H9 (cell line): Measurements from ENCODE around the gene CHST13. TPM values are rescaled to one million over a fixed set of nuclear protein-coding genes. Genes with fewer than 3 reads are reported as not detected.

Source experiments
- DNase-seq: peaks from one replicate; pipeline ENCODE4 v3.0.0-alpha.2; 2017
- H2AFZ ChIP-seq: one replicate; pipeline ENCODE4 v1.6.1; 2013; ENCODE audit warnings: mild to moderate bottlenecking, low read length, control low read depth, moderate library complexity
- H2AK5ac ChIP-seq: 2 replicates; pipeline ENCODE4 v1.6.1; 2013; ENCODE audit warnings: low read length, control low read depth, mixed read lengths; ENCODE audit not compliant: insufficient read length
- H2BK120ac ChIP-seq: one replicate; pipeline ENCODE4 v1.6.1; 2013; ENCODE audit warnings: low read depth, mild to moderate bottlenecking, low read length, control low read depth, inconsistent platforms; ENCODE audit not compliant: poor library complexity, severe bottlenecking
- H2BK12ac ChIP-seq: 2 replicates; pipeline ENCODE4 v1.6.1; 2013; ENCODE audit warnings: low read length, control low read depth, mixed read lengths, low read depth; ENCODE audit not compliant: insufficient read length
- H2BK15ac ChIP-seq: 2 replicates; pipeline ENCODE4 v1.6.1; 2013; ENCODE audit warnings: low read depth, low read length, control low read depth
- H2BK20ac ChIP-seq: one replicate; pipeline ENCODE4 v1.6.1; 2013; ENCODE audit warnings: low read depth, mild to moderate bottlenecking, low read length, control low read depth, inconsistent platforms; ENCODE audit not compliant: poor library complexity, severe bottlenecking
- H2BK5ac ChIP-seq: 2 replicates; pipeline ENCODE4 v1.6.1; 2013; ENCODE audit warnings: low read length, control low read depth, mixed read lengths; ENCODE audit not compliant: insufficient read length
- H3K14ac ChIP-seq: 2 replicates; pipeline ENCODE4 v1.6.1; 2013; ENCODE audit warnings: low read length, control low read depth; ENCODE audit not compliant: insufficient read depth
- H3K18ac ChIP-seq: 2 replicates; pipeline ENCODE4 v1.6.1; 2013; ENCODE audit warnings: low read depth, mild to moderate bottlenecking, mixed read lengths, low read length, control low read depth; ENCODE audit not compliant: insufficient read length
- H3K23ac ChIP-seq: 2 replicates; pipeline ENCODE4 v1.6.1; 2013; ENCODE audit warnings: low read length, control low read depth, mixed read lengths, low read depth; ENCODE audit not compliant: insufficient read length
- H3K23me2 ChIP-seq: 2 replicates; pipeline ENCODE4 v1.6.1; 2013; ENCODE audit warnings: low read depth, mild to moderate bottlenecking, mixed read lengths, low read length, control low read depth; ENCODE audit not compliant: insufficient read length, poor library complexity, severe bottlenecking
- H3K27ac ChIP-seq: 2 replicates; pipeline ENCODE4 v1.5.1; 2013; ENCODE audit warnings: low read length, control low read depth, mixed read lengths, low read depth; ENCODE audit not compliant: insufficient read length
- H3K27me3 ChIP-seq: 2 replicates; pipeline ENCODE4 v1.6.1; 2013; ENCODE audit warnings: low read length, control low read depth, inconsistent platforms; ENCODE audit not compliant: insufficient read depth
- H3K4ac ChIP-seq: 2 replicates; pipeline ENCODE4 v1.6.1; 2013; ENCODE audit warnings: low read depth, mild to moderate bottlenecking, control low read depth, inconsistent platforms, low read length, moderate library complexity
- H3K4me1 ChIP-seq: 2 replicates; pipeline ENCODE4 v1.6.1; 2013; ENCODE audit warnings: low read length, control low read depth, inconsistent platforms; ENCODE audit not compliant: insufficient read depth
- H3K4me2 ChIP-seq: 2 replicates; pipeline ENCODE4 v1.6.1; 2013; ENCODE audit warnings: low read length, control low read depth, mixed read lengths; ENCODE audit not compliant: insufficient read length, insufficient read depth
- H3K56ac ChIP-seq: 2 replicates; pipeline ENCODE4 v1.6.1; 2013; ENCODE audit warnings: low read depth, mild to moderate bottlenecking, mixed read lengths, low read length, control low read depth; ENCODE audit not compliant: insufficient read length
- H3K79me1 ChIP-seq: 2 replicates; pipeline ENCODE4 v1.6.1; 2013; ENCODE audit warnings: low read depth, mild to moderate bottlenecking, moderate library complexity, low read length, control low read depth, inconsistent platforms; ENCODE audit not compliant: insufficient read depth, poor library complexity, severe bottlenecking
- H3K79me2 ChIP-seq: 2 replicates; pipeline ENCODE4 v1.6.1; 2013; ENCODE audit warnings: low read length, control low read depth, inconsistent platforms; ENCODE audit not compliant: insufficient read depth
- H3K9ac ChIP-seq: 2 replicates; pipeline ENCODE4 v1.6.1; 2013; ENCODE audit warnings: low read length, control low read depth, mixed read lengths; ENCODE audit not compliant: insufficient read length; ENCODE audit errors: extremely low read depth
- H3K9me3 ChIP-seq: one replicate; pipeline ENCODE4 v1.6.1; 2013; ENCODE audit warnings: low read depth, low read length, inconsistent platforms; ENCODE audit not compliant: control insufficient read depth
- H3T11ph ChIP-seq: one replicate; pipeline ENCODE4 v1.6.1; 2013; ENCODE audit warnings: mild to moderate bottlenecking, low read length, control low read depth, inconsistent platforms
- H4K20me1 ChIP-seq: one replicate; pipeline ENCODE4 v1.6.1; 2013; ENCODE audit not compliant: control insufficient read depth, insufficient read length, insufficient read depth
- H4K5ac ChIP-seq: 2 replicates; pipeline ENCODE4 v1.6.1; 2013; ENCODE audit warnings: low read depth, mild to moderate bottlenecking, mixed read lengths, low read length, control low read depth; ENCODE audit not compliant: insufficient read length
- H4K8ac ChIP-seq: replicated peaks from 2 replicates; pipeline ENCODE4 v1.6.1; 2013; ENCODE audit warnings: low read length, control low read depth, mixed read lengths, low read depth; ENCODE audit not compliant: insufficient read length
- H4K91ac ChIP-seq: 2 replicates; pipeline ENCODE4 v1.6.1; 2013; ENCODE audit warnings: low read depth, mild to moderate bottlenecking, moderate library complexity, mixed read lengths, low read length, control low read depth; ENCODE audit not compliant: insufficient read length
- H3K27ac Mint-ChIP-seq, 3 experiments: 2 replicates in 2 of 3; 3 replicates in 1 of 3; pipeline ENCODE4 v1.8.0; 2020 to 2021; ENCODE audit warnings: mixed read lengths in 3 of 3, mild to moderate bottlenecking in 1 of 3, moderate library complexity in 1 of 3
- H3K27me3 Mint-ChIP-seq: 2 replicates; pipeline ENCODE4 v1.8.0; 2021; ENCODE audit warnings: low read depth, mild to moderate bottlenecking, moderate library complexity, mixed read lengths
- H3K36me3 Mint-ChIP-seq, 3 experiments: 2 replicates in 2 of 3; 3 replicates in 1 of 3; pipeline ENCODE4 v1.8.0; 2020 to 2021; ENCODE audit warnings: low read depth in 3 of 3, mixed read lengths in 3 of 3; ENCODE audit not compliant: insufficient read depth in 1 of 3
- H3K4me1 Mint-ChIP-seq, 2 experiments: 2 replicates each; pipeline ENCODE4 v1.8.0; 2020; ENCODE audit warnings: mixed read lengths in 2 of 2
- H3K4me3 Mint-ChIP-seq, 2 experiments: 2 replicates in 1 of 2; 3 replicates in 1 of 2; pipeline ENCODE4 v1.8.0; 2020 to 2021; ENCODE audit warnings: mild to moderate bottlenecking in 2 of 2, mixed read lengths in 2 of 2, moderate library complexity in 1 of 2
- H3K9me3 Mint-ChIP-seq, 2 experiments: 2 replicates in 1 of 2; 3 replicates in 1 of 2; pipeline ENCODE4 v1.8.0; 2020; ENCODE audit warnings: mild to moderate bottlenecking in 2 of 2, mixed read lengths in 2 of 2, moderate library complexity in 1 of 2
- WGBS: extraction: QIAGEN DNeasy Blood & Tissue Kit; methylation state at CpG from one replicate; pipeline ENCODE4 v1.1.7; 2013; ENCODE audit warnings: missing lambda C conversion rate, low lambda C conversion rate, mixed read lengths; ENCODE audit not compliant: insufficient read length; ENCODE audit errors: extremely low coverage; 5-methylcytosine and 5-hydroxymethylcytosine counted together
- total RNA-seq: library from RNA; stranded (reverse); gene quantifications from 2 replicates; pipeline ENCODE4 v1.2.1, GENCODE V29; 2021
- TF ChIP-seq, protein P1 (sequence below): fragments of 200-600 bp; sonication (generic); conservative IDR thresholded peaks from 3 replicates; pipeline ENCODE4 v1.8.0; 2021; ENCODE audit warnings: antibody characterized with exemption, mild to moderate bottlenecking

The CHST13 gene
- total RNA-seq, 1 experiment from 2014 or later: 0.85 TPM

DNA sequence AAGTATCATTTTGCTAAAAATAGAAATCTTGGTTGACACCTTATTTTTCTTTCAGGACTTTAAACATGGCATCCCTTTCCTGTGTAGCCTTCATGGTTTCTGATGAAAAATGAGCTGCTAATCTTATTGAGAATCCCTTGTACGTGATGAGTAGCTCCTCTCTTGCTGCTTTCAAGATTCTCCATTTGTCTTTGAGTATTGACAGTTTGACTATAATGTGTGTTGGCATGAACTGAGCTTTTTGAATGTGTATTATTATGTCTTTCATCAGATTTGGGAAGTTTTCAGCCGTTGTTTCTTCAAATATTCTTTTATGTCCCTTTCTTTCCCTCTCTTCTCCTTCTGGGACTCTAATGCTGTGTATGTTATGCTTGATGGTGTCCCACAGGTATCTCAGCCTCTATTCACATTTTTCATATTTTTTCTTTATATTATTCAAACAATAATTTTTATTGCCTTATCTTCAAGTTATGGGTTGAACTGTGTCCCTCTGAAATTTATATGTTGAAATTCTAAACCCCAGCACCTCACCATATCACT lies 38.9 kb downstream of the CHST13 start:
- peaks cover 0 to 4% of the 10 kb centered on the region in 2 experiments; a peak in 2 of 5 replicates for H3K9me3 Mint-ChIP-seq
- Histone ChIP-seq H2AK5ac (no peak overlapping the region), H4K91ac (no peak overlapping the region), H3K18ac (no peak overlapping the region), H3K9me3 (no peaks in the 10 kb centered on the region), H2BK5ac (no peak overlapping the region), H3K4me1 (no peaks in the 10 kb centered on the region), H3K27me3 (no peaks in the 10 kb centered on the region), H2BK20ac (no peak overlapping the region), H3K14ac (no peak overlapping the region), H2BK120ac (no peak overlapping the region), H3K23ac (no peak overlapping the region), H3K27ac (no peak overlapping the region), H3K4ac (no peak overlapping the region), H3K4me2 (no peak overlapping the region), H3T11ph (no peak overlapping the region), H2AFZ (no peak overlapping the region), H2BK12ac (no peak overlapping the region), H2BK15ac (no peak overlapping the region), H4K5ac (no peak overlapping the region), H3K79me2 (no peaks in the 10 kb centered on the region), H3K79me1 (no peaks in the 10 kb centered on the region), H4K20me1 (no peaks in the 10 kb centered on the region), H3K9ac (no peak overlapping the region), H3K56ac (no peak overlapping the region), H4K8ac (no peak overlapping the region), H3K23me2 (no peaks in the 10 kb centered on the region)
- peaks cover 0 to 1% of the 10 kb centered on the region in 2 experiments; a peak in 1 of 4 replicates for H3K4me1 Mint-ChIP-seq
- H3K27me3 Mint-ChIP-seq: no peaks in the 10 kb centered on the region; the same call in 1 of the 2 replicates
- H3K36me3 Mint-ChIP-seq: no peaks in the 10 kb centered on the region
- WGBS: no CpG with 5 or more reads among the region's 2 CpGs
- TF ChIP-seq, protein P1, sequence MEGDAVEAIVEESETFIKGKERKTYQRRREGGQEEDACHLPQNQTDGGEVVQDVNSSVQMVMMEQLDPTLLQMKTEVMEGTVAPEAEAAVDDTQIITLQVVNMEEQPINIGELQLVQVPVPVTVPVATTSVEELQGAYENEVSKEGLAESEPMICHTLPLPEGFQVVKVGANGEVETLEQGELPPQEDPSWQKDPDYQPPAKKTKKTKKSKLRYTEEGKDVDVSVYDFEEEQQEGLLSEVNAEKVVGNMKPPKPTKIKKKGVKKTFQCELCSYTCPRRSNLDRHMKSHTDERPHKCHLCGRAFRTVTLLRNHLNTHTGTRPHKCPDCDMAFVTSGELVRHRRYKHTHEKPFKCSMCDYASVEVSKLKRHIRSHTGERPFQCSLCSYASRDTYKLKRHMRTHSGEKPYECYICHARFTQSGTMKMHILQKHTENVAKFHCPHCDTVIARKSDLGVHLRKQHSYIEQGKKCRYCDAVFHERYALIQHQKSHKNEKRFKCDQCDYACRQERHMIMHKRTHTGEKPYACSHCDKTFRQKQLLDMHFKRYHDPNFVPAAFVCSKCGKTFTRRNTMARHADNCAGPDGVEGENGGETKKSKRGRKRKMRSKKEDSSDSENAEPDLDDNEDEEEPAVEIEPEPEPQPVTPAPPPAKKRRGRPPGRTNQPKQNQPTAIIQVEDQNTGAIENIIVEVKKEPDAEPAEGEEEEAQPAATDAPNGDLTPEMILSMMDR: no peak
- no peak overlapping the region for H3K27ac Mint-ChIP-seq
- no peak overlapping the region for H3K4me3 Mint-ChIP-seq
- no peak for DNase-seq
